Endometrium (tissue), 2 donors: Measurements from ENCODE around the gene MYD88.

Source experiments
- FAIRE-seq: peaks from 2 replicates; lab custom pipeline; 2012; peaks lifted over from hg19 to GRCh38; lab: Jason Lieb, UNC
- donor health status: control.
- donor health status: control.

MYD88 gene

DNA sequence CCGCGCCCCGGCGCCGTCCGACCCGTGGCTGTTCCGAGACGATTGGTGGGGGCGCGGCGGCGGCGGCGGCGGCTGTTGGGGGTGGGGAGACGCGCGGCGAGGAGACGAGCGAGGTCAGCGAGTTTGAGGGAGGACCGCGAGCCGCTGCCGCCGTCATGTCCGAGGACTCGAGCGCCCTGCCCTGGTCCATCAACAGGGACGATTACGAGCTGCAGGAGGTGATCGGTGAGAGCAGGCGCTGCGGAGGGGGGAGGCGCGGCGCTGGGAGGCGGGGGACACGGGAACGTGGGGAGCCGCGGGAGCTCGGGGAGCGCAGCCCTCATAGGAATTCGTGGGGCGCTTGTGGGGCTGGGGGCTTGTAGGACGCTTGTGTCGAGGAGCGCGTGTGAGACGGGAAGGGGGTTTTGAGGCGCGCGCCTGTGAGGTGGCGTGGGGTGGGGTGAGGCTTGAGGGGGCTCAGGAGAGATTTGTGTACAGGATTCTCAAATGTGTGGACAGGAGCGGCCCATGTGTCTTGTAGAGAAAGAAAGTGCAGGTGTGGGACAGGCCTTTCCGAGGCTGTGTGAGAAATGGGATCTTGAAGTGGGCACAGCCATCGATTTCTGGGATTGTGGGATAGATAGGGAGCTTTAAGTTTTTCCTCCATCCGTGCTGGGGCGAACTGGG, 27.4 kb downstream of the MYD88 start:
- FAIRE-seq: no peak

DNA sequence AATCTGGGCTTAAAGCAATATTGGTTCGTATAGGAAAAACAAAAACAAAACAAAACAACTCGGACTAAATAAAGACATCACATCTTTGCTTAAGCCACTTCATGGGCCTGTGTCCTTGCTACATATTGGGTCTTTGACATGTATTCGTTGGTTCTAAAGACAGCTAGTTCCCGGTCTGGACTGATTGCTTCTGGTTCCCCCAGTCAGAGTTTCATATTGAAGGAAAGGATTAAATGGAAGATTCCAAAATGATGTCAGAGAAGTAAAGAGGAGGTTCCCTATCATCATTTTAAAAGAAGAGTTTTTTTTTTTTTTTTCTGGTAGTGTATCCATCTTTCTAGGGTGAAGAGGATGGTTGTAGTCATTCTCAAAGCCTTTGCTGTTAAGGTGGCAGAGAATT, 29.1 kb downstream of the MYD88 start:
- FAIRE-seq: no peak

DNA sequence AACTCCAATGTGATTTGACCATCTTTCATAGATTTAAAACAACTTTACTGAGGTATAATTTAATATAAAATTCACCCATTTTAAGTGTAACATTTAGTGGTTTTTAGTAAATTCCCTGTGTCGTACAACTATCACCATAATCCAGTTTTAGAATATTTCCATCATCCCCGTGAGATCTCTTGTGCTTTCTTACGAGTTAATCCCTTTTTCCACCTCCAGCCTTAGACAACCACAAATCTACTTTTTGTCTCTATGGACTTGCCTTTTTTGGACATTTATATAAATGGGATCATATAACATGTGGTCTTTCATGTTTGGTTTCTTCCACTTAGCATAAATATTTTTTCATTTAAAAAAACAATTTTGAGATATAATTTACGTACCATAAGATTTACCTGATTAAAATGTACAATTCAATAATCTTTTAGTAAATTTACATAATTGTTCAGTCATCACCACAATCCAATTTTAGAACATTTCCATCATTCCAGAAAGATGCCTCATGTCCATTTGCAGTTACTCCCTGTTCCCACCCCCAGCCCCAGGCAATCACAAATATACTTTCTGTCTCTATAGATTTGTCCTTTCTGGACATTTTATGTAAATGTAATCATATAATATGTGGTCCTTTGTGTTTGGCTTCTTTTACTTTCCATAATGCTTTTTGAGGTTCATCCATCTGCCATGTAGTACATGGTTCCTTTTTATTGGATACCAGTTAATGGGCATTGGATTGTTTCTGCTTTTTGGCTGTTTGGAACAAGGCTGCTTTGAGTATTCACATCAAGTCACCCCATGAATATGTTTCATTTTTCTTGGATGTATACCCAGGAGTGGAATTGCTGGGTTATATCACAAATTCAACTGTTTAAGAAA, 29.9 kb downstream of the MYD88 start:
- no peak for FAIRE-seq

DNA sequence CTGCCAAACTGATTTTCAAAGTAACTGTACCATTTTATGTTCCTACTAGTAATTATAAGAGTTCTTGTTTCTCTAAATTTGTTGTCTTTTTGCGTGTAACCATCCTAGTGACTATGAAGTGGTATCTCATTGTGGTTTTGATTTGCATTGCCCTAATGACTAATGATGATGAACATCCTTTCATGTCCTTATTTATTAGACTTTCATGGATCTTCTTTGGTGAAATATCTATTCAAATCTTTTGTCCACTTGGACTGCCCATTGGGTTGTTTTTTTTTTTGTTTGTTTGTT, 30.5 kb downstream of the MYD88 start:
- FAIRE-seq: no peak

DNA sequence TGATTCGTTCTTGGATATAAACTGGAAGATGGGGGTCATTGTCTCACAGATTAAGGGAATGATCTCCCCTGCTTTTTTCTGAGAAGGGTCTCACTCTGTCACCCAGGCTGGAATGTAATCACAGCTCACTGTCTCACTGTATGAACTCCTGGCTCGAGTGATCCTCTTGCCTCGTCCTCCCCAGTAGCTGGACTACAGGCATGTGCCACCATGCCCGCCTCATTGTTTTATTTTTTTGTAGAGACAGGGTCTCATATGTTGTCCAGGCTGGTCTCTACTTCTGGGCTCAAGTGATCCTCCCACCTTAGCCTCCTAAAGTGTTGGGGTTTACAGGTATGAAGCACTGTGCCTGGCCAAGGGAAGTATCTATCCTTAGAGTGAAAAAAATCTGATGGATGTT, 32.3 kb downstream of the MYD88 start:
- FAIRE-seq: no peak

DNA sequence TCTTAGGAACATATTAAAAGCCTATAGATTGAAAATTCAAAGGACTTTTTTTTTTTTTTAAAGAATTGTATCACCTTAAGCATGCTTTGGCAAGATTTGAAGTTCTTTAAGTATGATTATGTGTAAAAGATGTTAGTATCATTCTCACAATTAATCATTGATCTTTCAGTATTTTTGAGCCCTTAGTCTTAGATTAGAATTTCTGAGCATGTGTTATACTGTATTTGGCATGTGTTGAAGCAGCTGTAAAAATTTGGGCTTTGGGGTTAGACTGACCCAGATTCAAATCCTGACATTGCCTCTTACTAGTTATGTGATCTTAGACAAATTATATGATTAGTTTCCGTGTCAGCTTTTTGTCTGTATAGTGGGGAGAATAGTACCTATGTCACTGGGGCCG, 33.2 kb downstream of the MYD88 start:
- FAIRE-seq: no peak

DNA sequence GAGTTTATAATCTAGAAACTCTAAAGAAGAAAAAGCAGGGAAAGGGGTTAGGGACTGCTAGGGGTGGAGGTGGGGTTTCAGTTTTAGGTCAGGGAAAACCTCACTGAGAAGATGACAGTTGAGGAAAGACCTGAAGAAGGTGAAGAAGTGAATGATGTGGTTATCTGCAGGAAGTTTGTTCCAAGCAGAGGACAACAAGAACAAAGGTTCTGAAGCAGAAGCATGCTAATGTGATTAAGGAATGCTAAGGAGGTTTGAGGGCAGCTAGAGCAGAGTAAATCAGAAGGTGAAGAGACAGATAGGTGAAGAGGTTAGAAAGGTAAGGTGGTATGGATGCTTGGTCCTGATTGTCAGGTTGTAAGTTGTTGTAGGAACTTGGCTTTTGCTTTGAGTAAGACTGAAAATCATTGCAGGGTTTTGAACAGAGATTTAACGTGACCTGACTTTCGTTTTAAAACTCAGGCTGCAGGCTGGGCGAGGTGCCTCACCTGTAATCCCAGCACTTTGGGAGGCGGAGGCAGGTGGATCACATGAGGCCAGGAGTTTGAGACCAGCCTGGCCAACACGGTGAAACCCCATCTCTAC, 35.5 kb downstream of the MYD88 start:
- FAIRE-seq: no peak

DNA sequence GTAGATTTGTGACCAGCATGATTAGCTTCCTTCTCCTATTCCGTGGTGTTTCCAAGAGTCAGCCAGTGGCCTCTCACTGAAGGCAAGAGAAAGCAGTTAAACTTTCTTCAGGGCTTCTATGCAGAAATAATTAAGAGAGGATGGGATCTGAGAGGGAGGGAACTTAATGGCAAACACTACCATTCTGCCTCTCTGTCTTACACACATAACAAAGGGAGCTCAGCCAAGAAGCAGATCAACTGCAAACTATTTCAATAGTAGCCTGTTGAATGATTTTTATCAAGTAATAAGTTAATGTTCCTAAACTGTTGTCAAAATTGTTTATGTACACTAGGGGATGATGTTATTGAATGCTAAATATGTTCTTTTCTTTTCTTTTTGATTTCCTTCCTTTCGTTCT, 38.7 kb downstream of the MYD88 start:
- no peak for FAIRE-seq

DNA sequence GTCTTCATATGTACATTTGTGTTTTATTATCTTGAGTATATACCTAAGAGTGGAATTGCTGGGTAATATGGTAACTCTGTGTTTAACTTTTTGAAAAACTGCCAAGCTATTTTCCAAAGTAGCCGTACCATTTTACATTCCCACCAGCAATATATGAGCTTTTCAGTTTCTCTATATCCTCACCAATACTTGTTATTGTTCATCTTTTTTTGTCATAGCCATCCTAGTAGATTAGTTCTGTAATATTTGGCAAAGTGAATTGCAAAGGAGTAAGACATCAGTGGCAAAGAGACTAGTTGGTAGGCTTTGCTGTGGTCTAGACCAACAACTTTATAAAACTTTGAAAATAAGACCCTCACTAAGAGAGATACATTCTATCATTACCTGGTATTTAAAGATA, 48.3 kb downstream of the MYD88 start:
- no peak for FAIRE-seq

DNA sequence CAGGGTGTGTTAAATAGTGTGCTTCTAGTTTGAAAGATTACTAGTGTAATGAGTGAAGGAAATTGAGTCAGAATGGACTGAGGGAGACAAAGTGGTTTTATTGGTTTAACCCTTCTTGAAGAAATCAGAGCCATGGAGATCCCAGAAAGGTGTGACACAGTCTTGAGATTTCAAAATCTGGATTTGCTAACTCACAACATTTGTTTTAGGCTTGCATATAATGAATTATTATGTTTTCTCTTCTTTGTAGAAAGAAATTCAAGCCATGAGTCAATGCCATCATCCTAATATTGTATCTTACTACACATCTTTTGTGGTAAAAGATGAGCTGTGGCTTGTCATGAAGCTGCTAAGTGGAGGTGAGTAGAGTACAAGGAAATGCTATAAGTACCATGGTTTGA, 52.0 kb downstream of the MYD88 start:
- FAIRE-seq: no peak
